D721Med (cell line): ENCODE data around the gene CTNNA3.

Experiments
- DNase-seq: peaks from one replicate; pipeline ENCODE4 v3.0.0; 2011; ENCODE audit warnings: low spot score; ENCODE audit not compliant: insufficient read length
- FAIRE-seq: peaks from 2 replicates; lab custom pipeline; 2011; peaks lifted over from hg19 to GRCh38; lab: Jason Lieb, UNC
- TF ChIP-seq, protein P1 (sequence below): IDR thresholded peaks from 2 replicates; pipeline ENCODE4 v1.5.1; 2012; ENCODE audit warnings: mild to moderate bottlenecking, control low read depth; ENCODE audit not compliant: insufficient read depth; ENCODE audit errors: missing control alignments

CTNNA3 gene

DNA sequence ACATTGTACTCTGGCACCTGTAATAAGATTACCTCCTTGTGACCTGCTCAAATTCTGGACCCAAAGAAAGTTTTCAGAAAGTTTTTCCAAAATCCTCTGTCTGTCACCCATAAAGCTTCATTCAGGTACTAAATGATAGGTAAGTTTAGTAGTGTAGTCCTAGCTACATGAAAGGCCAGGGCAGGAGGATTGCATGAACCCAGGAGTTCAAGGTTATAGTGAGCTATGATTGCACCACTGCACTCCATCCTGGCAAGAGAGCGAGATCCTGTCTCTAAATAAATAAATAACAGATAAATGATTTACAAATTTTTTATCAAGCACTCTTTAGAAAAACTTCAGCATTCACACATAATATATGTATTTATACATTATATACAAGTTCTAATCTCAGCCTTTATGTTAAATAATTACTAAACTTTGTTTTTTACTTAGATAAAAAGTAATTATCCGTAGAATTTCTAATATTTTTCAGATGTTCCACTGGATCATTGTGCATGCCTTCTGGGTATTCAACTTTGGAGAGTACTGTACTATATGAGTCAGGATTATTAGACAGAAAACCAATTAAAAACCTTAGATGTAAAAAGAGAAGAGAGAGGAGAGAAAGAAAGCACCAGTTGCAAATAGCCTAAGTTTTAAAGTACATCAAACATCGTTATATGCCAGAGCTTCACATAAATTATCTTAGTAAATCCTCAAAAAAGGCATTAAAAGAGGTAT lies 407.1 kb downstream of the CTNNA3 start:
- no peak for FAIRE-seq
- no peak for DNase-seq
- TF ChIP-seq, protein P1, sequence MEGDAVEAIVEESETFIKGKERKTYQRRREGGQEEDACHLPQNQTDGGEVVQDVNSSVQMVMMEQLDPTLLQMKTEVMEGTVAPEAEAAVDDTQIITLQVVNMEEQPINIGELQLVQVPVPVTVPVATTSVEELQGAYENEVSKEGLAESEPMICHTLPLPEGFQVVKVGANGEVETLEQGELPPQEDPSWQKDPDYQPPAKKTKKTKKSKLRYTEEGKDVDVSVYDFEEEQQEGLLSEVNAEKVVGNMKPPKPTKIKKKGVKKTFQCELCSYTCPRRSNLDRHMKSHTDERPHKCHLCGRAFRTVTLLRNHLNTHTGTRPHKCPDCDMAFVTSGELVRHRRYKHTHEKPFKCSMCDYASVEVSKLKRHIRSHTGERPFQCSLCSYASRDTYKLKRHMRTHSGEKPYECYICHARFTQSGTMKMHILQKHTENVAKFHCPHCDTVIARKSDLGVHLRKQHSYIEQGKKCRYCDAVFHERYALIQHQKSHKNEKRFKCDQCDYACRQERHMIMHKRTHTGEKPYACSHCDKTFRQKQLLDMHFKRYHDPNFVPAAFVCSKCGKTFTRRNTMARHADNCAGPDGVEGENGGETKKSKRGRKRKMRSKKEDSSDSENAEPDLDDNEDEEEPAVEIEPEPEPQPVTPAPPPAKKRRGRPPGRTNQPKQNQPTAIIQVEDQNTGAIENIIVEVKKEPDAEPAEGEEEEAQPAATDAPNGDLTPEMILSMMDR: no peak

DNA sequence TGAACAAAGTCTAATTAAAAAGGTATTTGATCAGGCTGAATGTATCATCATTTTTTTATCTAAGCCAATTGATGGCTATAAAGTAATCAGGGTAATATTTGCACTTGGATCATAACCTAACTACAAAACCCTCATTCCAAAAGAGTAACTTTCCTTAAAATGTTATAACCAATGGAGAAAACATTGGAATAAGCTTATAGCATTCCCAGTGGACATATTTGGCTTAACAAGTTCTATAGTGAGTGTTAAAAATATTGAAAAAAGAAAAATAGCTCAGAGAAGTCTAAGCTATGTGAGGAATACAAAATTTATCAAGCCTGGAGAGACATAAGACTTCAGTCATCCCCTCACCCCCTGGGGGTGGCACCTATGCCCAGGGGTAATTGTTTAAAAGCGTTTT lies 411.4 kb downstream of the CTNNA3 start:
- TF ChIP-seq, protein P1: no peak
- no peak for DNase-seq
- FAIRE-seq: no peak

DNA sequence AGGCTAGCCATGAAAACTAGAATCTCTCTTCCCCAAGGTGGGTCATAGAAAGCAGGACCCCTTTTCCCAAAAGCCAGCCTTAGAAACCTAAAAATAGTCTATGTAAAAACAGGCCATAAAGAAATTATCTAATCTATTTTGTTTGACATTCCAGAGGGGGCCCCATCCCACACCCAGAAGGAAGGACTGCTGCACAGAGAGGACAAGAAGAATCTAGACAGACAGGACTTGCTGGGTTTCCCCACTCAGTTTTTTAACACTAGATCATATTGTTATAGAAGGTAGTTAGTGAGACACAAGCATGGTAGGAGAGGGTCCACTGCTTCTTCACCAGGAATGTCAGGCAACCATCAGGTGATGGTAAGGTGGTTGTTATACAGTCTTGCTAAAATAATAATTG lies 413.1 kb downstream of the CTNNA3 start:
- TF ChIP-seq, protein P1: no peak
- FAIRE-seq (no peak), DNase-seq (no peak)

DNA sequence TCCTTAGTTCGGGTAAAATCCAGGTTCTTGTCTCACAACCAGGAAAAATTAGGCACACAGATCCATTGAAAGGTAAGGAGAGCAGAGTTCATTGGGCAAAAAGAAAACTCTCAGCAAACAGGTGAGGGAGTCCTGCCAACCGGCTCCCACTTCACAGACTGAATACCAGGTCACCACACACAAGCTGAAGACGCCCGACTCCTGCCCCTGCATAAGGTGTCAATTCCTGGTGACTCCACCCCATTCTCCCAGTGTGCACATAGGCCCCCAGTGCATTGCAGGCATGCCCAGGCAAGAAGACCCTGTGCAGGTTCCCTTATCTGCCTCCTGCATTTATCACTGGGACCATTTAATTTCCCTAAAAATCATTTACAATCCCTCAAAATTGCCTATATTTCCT lies 415.6 kb downstream of the CTNNA3 start:
- TF ChIP-seq, protein P1: no peak
- DNase-seq (no peak), FAIRE-seq (no peak)

DNA sequence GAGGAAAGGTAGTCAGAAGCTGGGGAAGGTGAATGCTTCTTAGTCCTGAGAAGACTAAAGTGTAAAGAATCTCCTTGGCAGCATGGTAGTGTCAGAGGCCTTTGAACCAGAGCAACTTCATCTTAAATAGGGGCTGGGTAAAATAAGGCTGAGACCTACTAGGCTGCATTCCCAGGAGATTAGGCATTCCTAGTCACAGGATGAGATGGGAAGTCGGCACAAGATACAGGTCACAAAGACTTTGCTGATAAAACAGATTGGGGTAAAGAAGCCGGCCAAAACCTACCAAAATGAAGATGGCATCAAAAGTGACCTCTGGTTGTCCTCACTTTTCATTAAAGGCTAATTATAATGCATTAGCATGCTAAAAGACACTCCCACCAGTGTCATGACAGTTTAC lies 418.6 kb downstream of the CTNNA3 start:
- FAIRE-seq (no peak), DNase-seq (no peak)
- TF ChIP-seq, protein P1: no peak

DNA sequence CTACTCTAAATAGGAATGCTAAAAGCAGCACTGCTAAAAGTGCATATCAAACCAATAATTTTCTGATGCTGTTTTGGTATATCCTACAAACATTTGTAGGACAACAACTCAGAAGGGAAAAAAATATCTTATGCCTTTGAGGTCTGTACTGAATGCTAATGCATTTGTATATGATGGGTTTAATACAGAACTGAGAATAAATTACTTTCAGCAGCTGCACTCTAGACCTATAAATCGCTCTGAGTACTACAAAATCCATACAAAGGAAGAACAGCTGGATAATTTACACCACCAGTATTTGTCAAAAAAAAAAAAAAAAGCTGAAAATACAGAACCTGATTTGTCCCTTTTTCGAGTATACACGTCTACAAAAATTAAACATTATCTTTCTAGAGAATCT lies 426.2 kb downstream of the CTNNA3 start:
- DNase-seq (no peak), FAIRE-seq (no peak)
- TF ChIP-seq, protein P1: no peak

DNA sequence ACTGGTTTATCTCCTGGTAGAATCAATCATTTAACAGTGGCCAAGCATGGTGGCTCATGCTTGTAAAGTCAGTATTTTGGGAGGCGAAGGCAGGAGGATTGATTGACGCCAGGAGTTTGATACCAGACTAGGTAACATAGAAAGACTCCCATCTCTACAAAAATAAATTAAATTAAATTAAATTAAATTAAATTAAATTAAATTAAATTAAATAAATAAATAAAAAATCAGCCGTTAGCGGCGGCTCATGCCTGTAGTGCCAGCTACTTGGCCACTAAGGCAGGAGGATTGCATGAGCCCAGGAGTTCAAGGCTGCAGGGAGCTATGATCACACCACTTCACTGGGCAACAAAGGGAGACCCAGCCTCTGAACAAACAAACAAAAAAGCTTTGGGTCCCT lies 427.8 kb downstream of the CTNNA3 start:
- FAIRE-seq: no peak
- DNase-seq: no peak
- TF ChIP-seq, protein P1: no peak
